OCI-M1 (cell line): ENCODE measurements around the gene CHI3L1.

Source experiments
- DNase-seq: peaks from one replicate; lab custom pipeline; 2025; lab: John Stamatoyannopoulos, UW

Gene CHI3L1

GRCh38 chr1:203151362-203152157 is 34.9 kb downstream of the CHI3L1 start:
- DNase-seq = peak; percentile 45

DNA sequence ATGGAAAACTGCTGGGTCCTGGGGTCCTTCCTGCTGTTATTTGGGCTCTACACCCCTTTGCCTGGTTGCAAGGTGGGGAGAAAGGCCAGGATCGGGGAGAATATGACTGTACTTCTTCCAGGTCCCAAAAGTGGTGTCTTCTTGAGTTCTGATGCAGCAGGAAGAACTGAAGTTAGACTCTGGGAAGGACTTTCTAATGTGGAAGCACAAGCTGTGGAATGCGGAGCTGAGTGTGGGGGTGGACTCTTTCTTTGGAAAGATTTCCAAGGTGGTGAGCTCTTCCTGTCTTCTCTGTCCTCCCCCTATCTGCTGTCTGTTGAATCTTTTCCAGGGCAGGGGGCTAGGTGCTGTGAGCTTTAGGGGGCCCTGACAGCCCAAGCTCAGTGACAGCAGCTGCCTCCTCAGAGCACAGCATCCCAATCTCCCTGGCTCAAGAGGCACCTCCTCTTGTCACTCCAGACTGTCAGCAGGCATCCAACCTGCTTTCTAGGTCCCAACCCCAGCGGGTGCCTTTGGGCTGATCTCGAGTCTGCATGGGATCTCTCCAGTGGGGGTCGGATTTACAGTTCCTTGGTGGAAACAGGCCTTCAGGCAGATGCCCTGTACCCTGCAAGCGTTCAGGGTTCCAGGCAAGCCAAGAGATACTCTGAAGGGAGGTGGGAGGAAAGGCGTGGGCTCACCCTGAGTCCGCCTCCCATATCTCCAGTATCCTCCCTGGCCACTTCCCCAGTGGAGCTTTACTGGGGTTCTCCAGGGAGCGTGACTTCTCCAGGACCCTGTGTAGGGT is 35.8 kb downstream of the CHI3L1 start:
- no peak for DNase-seq

- DNase-seq = no peak
These were observed 37.2 kb downstream of the CHI3L1 start for GRCh38 chr1:203149188-203149840.

GRCh38 chr1:203148579-203148978 is 37.9 kb downstream of the CHI3L1 start:
- no peak for DNase-seq

DNA sequence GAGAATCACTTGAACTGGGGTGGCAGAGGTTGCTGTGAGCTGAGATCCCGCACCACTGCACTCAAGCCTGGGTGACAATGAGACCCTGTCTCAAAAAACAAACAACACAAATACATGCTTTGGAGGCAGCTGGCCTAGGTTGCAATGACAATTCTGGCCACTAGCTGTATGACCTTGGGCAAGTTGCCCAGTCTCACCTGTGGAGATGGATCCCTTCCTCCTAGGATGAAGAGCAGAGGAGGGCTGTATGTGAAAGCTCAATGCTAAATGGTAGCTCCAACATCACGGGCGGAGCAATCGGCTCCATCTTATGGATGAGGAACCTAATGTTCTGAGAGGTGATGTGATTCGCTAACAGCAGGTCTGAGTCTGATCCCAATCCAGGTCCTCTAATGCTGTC is 38.4 kb downstream of the CHI3L1 start:
- no peak for DNase-seq

- DNase-seq = no peak
These were observed 39.1 kb downstream of the CHI3L1 start for GRCh38 chr1:203147376-203147775.

DNA sequence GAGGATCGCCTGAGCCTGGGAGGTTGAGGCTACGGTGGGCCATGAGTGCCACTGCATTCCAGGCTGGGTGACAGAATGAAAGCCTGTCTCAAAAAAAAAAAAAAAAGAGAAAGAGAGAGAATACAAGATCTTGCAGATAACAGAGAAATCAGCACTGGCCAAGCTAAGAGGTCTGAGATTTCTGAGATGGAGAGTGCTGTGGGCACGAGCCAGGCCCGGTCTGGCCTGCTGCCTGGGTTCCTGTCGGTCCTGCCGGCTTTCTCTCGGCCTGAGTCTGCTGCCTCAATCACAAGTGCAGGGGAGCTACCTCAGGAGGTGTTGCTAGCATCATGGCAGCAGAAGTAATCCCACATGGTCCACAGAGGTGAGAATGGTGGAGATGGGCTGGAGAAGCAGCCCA is 40.0 kb downstream of the CHI3L1 start:
- DNase-seq = no peak

DNA sequence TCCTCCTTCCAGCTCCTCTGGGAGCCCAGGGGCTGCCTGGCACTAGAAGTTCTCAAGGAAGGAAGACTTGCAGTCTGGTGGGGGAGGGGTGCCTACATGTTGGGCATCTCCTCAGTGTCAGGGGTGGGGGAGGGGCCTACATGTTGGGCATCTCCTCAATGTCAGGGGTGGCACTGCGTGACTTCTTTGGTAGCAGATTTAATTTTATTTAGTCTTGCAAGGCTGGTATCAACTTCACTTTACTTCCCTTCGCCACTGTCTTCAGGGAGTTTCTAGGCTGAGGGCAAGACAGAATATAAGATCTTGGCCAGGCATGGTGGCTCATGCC is 40.5 kb downstream of the CHI3L1 start:
- DNase-seq = no peak

DNA sequence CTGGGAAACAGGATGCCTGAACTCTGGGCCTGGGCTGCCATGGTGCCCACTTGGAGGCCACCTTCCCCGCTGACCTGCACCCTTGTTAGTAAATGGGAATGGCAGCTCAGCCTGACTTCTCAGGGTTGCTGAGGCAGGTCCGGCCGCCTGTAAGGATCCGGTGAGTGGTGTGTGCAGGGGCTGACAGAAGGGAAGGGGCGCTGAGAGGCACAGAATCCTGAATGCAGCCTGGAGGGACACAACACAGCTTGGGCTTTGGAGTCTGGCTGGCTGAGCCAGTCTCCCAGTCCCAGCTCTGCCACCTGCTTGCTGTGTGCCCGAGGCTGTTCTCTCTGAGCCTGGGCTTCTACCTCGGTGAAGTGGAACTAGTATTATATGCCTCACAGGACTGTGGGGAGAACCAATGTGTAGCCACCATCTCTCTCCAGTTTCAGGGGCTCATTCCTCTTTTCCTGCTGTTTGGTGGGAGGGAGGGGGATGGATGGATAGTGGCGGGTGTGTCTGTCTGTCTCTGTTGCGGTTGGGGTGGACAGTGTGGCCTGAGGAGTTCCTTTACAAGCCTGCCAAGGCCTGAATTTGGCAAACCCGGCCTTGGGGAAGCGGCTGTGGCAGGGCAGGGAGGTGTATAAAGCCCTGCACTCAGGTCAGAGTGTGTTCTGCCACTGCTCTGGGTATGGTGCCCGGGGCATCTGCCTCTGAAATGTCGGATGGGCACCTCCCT is 41.0 kb downstream of the CHI3L1 start:
- no peak for DNase-seq

DNA sequence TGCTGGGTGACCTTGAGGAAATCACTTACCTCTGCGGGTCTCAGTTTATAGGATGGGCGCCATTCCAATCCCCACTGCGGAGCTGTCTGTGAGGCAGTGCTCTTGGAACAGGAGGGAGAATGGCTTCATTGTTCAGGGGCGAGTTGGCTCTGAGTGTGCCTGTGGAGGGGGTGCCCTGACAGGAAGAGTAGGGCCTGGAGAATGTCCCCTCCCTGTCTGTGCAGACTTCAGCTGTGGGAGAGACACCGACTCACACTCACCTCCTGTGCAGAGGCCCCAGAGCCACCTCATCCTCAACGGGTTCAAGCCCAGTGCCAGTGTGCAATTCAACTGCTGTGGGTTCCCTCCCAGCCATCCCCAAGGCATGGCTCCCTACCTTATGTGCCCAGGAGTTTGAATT is 41.8 kb downstream of the CHI3L1 start:
- DNase-seq = no peak

DNA sequence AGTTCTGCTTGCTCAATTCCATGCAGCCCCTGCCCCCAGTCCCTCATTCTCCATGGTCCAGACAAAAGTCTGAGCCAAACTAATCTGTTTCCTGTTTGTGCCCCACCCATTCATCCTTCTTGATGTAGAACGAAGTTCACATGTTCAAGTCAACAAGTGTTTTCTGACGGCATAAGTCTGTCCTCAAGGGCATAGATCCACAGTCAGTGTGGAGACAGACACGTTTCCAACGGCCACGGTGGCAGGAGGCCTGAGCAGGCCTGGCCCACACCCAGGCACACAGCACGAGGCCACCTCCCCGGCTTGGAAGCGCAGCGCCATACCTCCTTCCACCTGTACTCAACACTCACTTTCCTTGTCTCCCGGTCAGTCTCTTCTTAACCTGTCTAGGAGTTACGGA is 42.9 kb downstream of the CHI3L1 start:
- no peak for DNase-seq

- DNase-seq = no peak
These were observed 43.7 kb downstream of the CHI3L1 start for GRCh38 chr1:203142684-203143408.

GRCh38 chr1:203142124-203142523 is 44.4 kb downstream of the CHI3L1 start:
- no peak for DNase-seq

GRCh38 chr1:203140743-203141520 is 45.6 kb downstream of the CHI3L1 start:
- DNase-seq = no peak

GRCh38 chr1:203139976-203140475 is 46.5 kb downstream of the CHI3L1 start:
- no peak for DNase-seq

DNA sequence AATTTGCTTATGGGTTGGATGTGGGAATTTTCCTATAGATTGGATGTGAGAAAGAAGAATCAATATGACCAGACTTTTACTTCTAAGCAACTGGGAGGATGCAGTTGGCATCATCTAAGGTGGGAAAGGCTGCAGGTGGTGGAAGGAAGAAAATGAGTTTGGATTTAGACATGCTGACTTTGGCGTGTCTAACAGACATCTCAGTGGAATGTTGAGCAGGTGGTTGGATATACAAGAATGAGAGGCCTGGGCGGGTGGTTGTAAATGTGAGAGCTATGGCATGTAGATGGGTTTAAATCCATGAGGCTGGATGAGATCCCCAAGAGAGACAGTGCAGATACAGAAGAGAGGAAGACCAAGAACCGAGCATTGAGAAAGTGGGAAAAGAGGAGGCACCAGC is 48.4 kb downstream of the CHI3L1 start:
- DNase-seq = no peak

DNA sequence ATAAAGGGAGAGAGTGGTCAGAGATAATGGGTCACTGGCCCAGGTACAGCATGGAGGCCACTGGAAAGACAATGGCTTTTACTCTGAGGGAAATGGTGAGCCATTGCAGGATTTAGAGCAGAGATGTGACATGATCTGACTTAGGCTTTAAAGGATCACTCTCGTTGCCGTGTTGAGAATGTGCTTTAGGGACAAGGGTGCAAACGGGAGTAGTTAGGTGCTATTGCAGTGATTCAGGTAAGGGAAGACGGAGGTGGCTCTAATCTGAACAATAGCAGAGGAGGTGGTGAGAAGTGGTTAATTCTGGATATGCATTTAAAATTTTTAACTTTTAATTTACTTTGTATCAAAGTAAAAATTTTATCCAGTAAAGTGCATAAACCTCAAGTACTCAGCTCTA is 49.2 kb downstream of the CHI3L1 start:
- DNase-seq = no peak

GRCh38 chr1:203136409-203137042 is 50.0 kb downstream of the CHI3L1 start:
- no peak for DNase-seq

DNA sequence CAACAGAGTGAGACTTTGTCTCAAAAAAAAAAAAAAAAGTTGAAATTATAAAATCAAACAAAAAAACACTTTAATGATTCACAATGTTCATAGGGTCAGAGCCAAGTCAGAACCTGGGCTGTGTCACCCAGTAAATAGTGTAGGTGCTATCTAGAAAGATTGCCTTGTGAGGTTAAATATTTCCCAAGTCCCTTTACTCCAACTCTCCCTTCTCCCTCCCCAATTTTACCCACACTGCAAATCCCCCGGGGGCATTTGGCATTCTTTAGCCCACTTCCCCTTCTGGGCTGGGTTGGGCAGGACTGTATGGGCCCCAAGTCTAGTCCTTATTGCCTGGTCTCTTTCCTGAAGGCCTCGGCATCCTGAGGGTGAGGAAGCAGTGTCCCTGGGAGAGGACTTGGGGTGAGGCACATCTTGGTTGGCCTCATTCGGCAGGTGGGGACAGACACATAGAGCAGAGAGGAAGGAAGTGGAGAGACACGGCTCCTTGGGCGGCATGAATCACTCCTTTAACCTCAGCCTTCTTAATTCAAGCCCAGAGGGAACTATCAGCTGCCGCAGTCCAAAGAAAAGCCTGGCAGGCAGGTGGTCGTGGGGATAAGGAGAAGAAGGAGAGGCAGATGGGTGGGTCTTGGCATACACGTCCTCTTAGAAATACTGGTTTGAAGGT is 50.7 kb downstream of the CHI3L1 start:
- DNase-seq = peak; percentile 19
